HCT116 (cell line): ENCODE data around the gene TMEM42.

Source experiments
- CEBPB ChIP-seq: IDR thresholded peaks from 2 replicates; pipeline ENCODE4 v1.6.1; 2012; ENCODE audit warnings: low read depth
- EZH2 ChIP-seq: fragments of 200-600 bp; sonication (generic); IDR thresholded peaks from 2 replicates; pipeline ENCODE4 v1.6.1; 2017; ENCODE audit warnings: antibody characterized with exemption, mixed run types
- EZH2phosphoT487 ChIP-seq: fragments of 200-600 bp; IDR thresholded peaks from 2 replicates; pipeline ENCODE4 v1.6.1; 2018; ENCODE audit warnings: antibody characterized with exemption, borderline replicate concordance
- POLR2A ChIP-seq: IDR thresholded peaks from 2 replicates; pipeline ENCODE4 v1.7.0; 2011; ENCODE audit warnings: borderline replicate concordance; ENCODE audit not compliant: insufficient read depth, insufficient read length; ENCODE audit errors: extremely low read depth
- POLR2AphosphoS5 ChIP-seq: IDR thresholded peaks from 2 replicates; pipeline ENCODE4 v1.6.1; 2011; ENCODE audit warnings: mild to moderate bottlenecking, low read depth, low read length, moderate library complexity
- SIN3A ChIP-seq: IDR thresholded peaks from 2 replicates; pipeline ENCODE4 v1.6.1; 2012; ENCODE audit warnings: low read depth
- SP1 ChIP-seq: IDR thresholded peaks from 2 replicates; pipeline ENCODE4 v1.6.1; 2012; ENCODE audit warnings: low read depth
- SRF ChIP-seq: IDR thresholded peaks from 2 replicates; pipeline ENCODE4 v1.6.1; 2012; ENCODE audit warnings: low read depth
- TCF7L2 ChIP-seq: IDR thresholded peaks from 2 replicates; pipeline ENCODE4 v1.7.0; 2011; ENCODE audit warnings: borderline replicate concordance, inconsistent platforms; ENCODE audit not compliant: insufficient read depth, insufficient read length; ENCODE audit errors: extremely low read depth
- YY1 ChIP-seq: IDR thresholded peaks from 2 replicates; pipeline ENCODE4 v1.6.1; 2011; ENCODE audit warnings: low read length, low read depth, moderate library complexity, mild to moderate bottlenecking; ENCODE audit not compliant: insufficient replicate concordance; ENCODE audit errors: extremely low read depth
- ZNF274 ChIP-seq: fragments of 200-500 bp; sonication (Bioruptor generic); IDR thresholded peaks from 2 replicates; pipeline ENCODE4 v1.6.1; 2014; ENCODE audit warnings: mild to moderate bottlenecking, low read depth, low read length, inconsistent platforms
- TF ChIP-seq, protein P1 (sequence below), 3 experiments: fragments of 200-600 bp in 1 of 3; sonication (generic) in 1 of 3; IDR thresholded peaks in 2 of 3; conservative IDR thresholded peaks in 1 of 3; 2 replicates each; pipeline ENCODE4 v1.5.1; 2012 to 2017; ENCODE audit warnings: low read depth in 2 of 3, low read length in 2 of 3, antibody characterized with exemption in 1 of 3, borderline replicate concordance in 1 of 3, control low read depth in 1 of 3, mild to moderate bottlenecking in 1 of 3, mixed read lengths in 1 of 3, mixed run types in 1 of 3, moderate library complexity in 1 of 3; ENCODE audit not compliant: insufficient read depth in 1 of 3
- TF ChIP-seq, protein P2 (sequence below): IDR thresholded peaks from 2 replicates; pipeline ENCODE4 v1.6.1; 2012; ENCODE audit warnings: low read depth
- TF ChIP-seq, protein P3 (sequence below): IDR thresholded peaks from 2 replicates; pipeline ENCODE4 v1.6.1; 2012

DNA sequence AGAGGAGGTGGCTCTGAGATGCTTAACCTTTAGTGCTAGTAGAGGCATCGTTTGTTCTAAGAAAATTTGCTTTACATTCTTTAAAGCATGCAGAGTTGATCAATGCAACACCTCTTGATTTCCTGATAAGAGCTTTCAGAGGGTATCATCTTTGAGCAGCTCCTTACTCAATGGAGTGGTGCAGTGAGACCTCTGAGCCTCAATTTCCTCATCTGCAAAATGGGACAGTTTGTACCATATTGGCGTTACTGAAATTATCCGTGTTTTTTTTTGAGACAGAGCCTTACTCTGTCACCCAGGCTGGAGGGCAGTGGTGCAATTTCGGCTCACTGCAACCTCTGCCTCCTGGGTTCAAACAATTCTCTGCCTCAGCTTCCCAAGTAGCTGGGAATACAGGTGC is 1.6 kb upstream of the TMEM42 start:
- TF ChIP-seq ZNF274 (no peak), SIN3A (no peak), TCF7L2 (no peak), EZH2 (no peak), POLR2AphosphoS5 (no peak), SP1 (no peak), SRF (no peak), POLR2A (no peak), CEBPB (no peak), YY1 (no peak), EZH2phosphoT487 (no peak)
- TF ChIP-seq, protein P1, sequence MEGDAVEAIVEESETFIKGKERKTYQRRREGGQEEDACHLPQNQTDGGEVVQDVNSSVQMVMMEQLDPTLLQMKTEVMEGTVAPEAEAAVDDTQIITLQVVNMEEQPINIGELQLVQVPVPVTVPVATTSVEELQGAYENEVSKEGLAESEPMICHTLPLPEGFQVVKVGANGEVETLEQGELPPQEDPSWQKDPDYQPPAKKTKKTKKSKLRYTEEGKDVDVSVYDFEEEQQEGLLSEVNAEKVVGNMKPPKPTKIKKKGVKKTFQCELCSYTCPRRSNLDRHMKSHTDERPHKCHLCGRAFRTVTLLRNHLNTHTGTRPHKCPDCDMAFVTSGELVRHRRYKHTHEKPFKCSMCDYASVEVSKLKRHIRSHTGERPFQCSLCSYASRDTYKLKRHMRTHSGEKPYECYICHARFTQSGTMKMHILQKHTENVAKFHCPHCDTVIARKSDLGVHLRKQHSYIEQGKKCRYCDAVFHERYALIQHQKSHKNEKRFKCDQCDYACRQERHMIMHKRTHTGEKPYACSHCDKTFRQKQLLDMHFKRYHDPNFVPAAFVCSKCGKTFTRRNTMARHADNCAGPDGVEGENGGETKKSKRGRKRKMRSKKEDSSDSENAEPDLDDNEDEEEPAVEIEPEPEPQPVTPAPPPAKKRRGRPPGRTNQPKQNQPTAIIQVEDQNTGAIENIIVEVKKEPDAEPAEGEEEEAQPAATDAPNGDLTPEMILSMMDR (IDR thresholded peaks at IDR 0.05 in 2 of 3, conservative IDR thresholded peaks at IDR 0.05 in 1 of 3; ENCODE audit: borderline replicate concordance in 1 of 3, insufficient read depth in 1 of 3, low read depth in 2 of 3, low read length in 2 of 3) = no peak
- TF ChIP-seq, protein P2, sequence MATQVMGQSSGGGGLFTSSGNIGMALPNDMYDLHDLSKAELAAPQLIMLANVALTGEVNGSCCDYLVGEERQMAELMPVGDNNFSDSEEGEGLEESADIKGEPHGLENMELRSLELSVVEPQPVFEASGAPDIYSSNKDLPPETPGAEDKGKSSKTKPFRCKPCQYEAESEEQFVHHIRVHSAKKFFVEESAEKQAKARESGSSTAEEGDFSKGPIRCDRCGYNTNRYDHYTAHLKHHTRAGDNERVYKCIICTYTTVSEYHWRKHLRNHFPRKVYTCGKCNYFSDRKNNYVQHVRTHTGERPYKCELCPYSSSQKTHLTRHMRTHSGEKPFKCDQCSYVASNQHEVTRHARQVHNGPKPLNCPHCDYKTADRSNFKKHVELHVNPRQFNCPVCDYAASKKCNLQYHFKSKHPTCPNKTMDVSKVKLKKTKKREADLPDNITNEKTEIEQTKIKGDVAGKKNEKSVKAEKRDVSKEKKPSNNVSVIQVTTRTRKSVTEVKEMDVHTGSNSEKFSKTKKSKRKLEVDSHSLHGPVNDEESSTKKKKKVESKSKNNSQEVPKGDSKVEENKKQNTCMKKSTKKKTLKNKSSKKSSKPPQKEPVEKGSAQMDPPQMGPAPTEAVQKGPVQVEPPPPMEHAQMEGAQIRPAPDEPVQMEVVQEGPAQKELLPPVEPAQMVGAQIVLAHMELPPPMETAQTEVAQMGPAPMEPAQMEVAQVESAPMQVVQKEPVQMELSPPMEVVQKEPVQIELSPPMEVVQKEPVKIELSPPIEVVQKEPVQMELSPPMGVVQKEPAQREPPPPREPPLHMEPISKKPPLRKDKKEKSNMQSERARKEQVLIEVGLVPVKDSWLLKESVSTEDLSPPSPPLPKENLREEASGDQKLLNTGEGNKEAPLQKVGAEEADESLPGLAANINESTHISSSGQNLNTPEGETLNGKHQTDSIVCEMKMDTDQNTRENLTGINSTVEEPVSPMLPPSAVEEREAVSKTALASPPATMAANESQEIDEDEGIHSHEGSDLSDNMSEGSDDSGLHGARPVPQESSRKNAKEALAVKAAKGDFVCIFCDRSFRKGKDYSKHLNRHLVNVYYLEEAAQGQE = no peak
- TF ChIP-seq, protein P3, sequence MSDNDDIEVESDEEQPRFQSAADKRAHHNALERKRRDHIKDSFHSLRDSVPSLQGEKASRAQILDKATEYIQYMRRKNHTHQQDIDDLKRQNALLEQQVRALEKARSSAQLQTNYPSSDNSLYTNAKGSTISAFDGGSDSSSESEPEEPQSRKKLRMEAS = no peak
